Skeletal muscle satellite cell (primary cell): ENCODE measurements around the gene CREB5.

Experiments
- H3K27me3 ChIP-seq: 2 replicates; pipeline ENCODE4 v1.7.0; 2013; ENCODE audit warnings: low read length; ENCODE audit not compliant: control insufficient read depth, insufficient read depth
- H3K36me3 ChIP-seq: 2 replicates; pipeline ENCODE4 v1.7.0; 2013; ENCODE audit warnings: mild to moderate bottlenecking, control low read depth, low read length; ENCODE audit not compliant: insufficient read depth
- H3K4me1 ChIP-seq: 2 replicates; pipeline ENCODE4 v1.7.0; 2013; ENCODE audit warnings: low read length; ENCODE audit not compliant: control insufficient read depth, insufficient read depth
- H3K4me2 ChIP-seq: 2 replicates; pipeline ENCODE4 v1.7.0; 2013; ENCODE audit warnings: mild to moderate bottlenecking, low read length
- H3K4me3 ChIP-seq: 2 replicates; pipeline ENCODE4 v1.7.0; 2013; ENCODE audit warnings: low read length
- H3K9ac ChIP-seq: 2 replicates; pipeline ENCODE4 v1.7.0; 2013; ENCODE audit warnings: mild to moderate bottlenecking, low read depth, low read length, moderate library complexity
- H3K9me3 ChIP-seq: replicated peaks from 2 replicates; pipeline ENCODE4 v1.7.0; 2013; ENCODE audit warnings: mild to moderate bottlenecking, control low read depth, low read length

The CREB5 gene

DNA sequence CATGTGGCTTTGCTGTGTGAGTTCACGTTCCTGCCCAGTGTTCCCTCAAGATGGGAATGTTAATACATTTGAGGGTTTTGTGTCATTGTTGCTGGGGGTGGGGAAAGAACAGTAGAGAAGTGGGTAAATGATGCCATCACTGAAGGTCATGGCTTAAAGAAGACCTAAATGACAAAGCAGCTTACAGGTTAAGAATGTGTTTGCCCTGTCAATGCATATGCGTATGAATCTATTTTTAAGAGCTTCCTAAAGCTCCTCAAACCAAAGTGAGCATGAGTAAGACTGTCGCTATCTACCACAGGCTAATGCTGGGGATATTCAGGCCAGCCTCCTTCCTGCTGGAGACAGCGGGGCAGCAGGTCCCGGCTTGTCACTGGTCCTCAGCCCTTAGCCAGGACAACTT lies 162.9 kb downstream of the CREB5 start:
- H3K36me3 ChIP-seq = no peaks in the 10 kb centered on the region
- H3K9me3 ChIP-seq = no peaks in the 10 kb centered on the region
- no peaks in the 10 kb centered on the region for H3K27me3 ChIP-seq
- H3K4me1 ChIP-seq = peaks cover 43% of the 10 kb centered on the region
- H3K4me3 ChIP-seq = no peak overlapping the region
- no peak overlapping the region for H3K9ac ChIP-seq
- no peak overlapping the region for H3K4me2 ChIP-seq

DNA sequence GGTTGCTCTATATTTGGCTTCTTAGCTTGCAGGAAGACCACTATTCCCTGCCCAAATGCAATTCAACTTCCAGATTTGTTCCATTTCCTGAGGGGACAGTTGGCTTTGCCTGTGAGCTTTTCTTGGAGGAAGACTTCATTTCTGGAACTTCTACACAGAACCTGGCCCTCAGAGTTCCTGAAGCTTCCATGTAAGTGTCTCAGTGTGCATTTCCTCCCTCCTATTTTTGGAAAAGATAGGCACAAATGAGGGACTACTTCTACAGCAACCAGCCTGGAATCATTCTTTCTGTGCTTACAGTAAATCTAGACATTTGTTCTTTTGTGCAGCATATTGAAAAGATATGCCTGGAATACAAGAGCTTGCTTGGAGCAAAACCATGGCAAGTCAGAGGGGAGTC lies 164.3 kb downstream of the CREB5 start:
- Histone ChIP-seq H3K9me3 (no peaks in the 10 kb centered on the region), H3K27me3 (no peaks in the 10 kb centered on the region), H3K4me1 (peaks cover 29% of the 10 kb centered on the region), H3K4me2 (no peak overlapping the region), H3K9ac (no peak overlapping the region), H3K36me3 (no peaks in the 10 kb centered on the region), H3K4me3 (no peak overlapping the region)

DNA sequence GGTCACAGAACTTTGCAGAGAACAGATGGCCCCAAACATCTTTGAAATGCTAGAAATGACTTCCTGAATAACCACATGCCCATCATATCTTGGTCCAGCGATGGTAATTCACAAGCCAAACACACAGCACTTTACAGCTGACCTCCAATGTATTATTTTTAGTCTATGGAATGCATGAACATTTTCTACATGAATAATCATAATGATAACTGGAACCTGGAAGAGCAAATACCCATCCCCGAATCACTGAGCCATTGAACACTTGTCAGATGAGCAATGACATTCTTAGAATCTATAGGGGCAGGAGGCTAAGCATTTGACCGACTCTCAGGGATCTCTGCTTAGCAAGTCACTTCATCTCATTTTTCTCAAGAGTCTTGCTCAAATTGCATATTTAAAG lies 167.3 kb downstream of the CREB5 start:
- Histone ChIP-seq H3K9me3 (no peaks in the 10 kb centered on the region), H3K4me1 (peaks cover 11% of the 10 kb centered on the region), H3K9ac (no peak overlapping the region), H3K36me3 (no peaks in the 10 kb centered on the region), H3K4me2 (no peak overlapping the region), H3K4me3 (no peak overlapping the region), H3K27me3 (no peaks in the 10 kb centered on the region)

DNA sequence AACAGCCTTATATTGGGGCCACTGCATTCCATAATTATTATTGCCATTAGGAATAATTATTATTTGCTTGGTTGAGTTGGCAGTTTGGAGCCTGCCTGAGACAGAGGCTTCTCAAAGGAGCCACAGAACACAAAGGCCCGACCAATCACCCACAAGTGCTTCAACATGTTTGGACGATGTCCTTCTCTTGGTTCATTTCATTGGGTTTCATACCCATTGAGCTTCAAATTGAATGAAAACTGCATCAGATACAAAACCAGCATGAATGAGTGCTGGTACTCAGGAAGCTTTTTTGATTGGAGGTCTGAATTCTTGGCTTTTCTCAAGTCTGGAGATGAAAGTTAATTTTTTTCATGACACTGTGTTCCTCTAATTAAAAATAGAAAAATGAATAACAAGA lies 168.3 kb downstream of the CREB5 start:
- no peak overlapping the region for H3K4me3 ChIP-seq
- H3K9ac ChIP-seq = no peak overlapping the region
- no peaks in the 10 kb centered on the region for H3K36me3 ChIP-seq
- peaks cover under 1% of the 10 kb centered on the region for H3K4me1 ChIP-seq
- H3K27me3 ChIP-seq = no peaks in the 10 kb centered on the region
- H3K9me3 ChIP-seq = no peaks in the 10 kb centered on the region
- no peak overlapping the region for H3K4me2 ChIP-seq

DNA sequence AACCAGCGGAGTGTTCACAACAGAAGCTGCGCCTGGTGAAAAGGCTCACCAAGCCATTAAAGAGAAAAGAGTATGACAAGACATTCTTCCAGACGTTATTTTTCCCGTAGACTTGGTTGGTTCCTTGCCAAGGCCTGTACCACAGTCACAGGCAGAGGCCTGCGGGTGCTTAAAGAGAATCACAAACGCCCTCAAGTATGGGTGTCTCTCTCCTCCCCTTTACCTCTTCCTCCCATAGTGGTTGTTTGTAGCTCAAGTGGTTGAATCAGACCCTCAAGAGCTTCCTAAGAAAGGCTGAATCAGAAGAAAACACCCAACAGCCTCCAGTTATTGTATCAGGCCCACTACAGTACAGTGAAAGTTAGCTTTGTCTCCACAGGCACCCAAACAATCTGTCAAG lies 169.0 kb downstream of the CREB5 start:
- Histone ChIP-seq H3K4me2 (no peak overlapping the region), H3K9me3 (no peaks in the 10 kb centered on the region), H3K27me3 (no peaks in the 10 kb centered on the region), H3K4me3 (no peak overlapping the region), H3K4me1 (no peaks in the 10 kb centered on the region), H3K9ac (no peak overlapping the region), H3K36me3 (no peaks in the 10 kb centered on the region)

DNA sequence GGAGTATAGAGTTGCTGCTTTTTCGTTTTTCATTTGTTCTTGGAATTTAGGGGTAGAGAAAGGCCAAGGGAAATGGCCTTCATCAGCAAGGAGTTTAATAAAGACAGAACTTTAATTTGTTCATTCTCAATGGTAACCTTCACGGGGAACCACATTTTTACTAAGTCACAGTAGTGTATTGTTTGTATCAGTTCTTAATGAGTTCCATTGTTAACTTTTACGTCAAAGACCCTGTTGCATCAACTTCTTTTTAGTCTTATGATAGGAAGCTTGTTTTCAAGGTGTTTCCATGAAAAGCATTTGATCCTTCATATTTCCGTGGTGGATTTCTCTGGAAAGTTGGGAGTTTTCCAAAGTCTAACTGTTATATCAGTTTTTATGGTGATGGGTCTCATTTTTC lies 169.9 kb downstream of the CREB5 start:
- no peak overlapping the region for H3K9ac ChIP-seq
- H3K27me3 ChIP-seq = no peaks in the 10 kb centered on the region
- H3K36me3 ChIP-seq = no peaks in the 10 kb centered on the region
- H3K9me3 ChIP-seq = no peaks in the 10 kb centered on the region
- no peak overlapping the region for H3K4me3 ChIP-seq
- peaks cover 3% of the 10 kb centered on the region for H3K4me1 ChIP-seq
- H3K4me2 ChIP-seq = no peak overlapping the region

DNA sequence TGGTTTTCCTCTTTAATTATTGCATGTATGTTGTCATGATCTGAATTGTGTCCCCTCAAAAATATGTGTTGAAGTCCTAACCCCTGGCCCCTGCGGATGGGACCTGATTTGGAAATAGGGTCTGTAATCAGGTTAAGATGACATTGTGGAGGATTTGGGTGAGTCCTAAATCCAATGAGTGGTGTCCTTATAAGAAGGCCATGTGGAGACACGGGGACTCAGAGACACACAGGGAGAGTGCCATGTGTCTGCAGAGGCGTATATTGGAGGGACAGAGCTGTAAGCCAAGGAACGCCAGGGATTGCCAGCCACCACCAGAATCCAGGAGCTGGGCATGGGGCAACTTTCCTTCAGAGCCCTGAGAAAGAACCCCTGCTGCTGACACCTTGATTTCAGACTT lies 171.9 kb downstream of the CREB5 start:
- no peaks in the 10 kb centered on the region for H3K27me3 ChIP-seq
- H3K9me3 ChIP-seq = no peaks in the 10 kb centered on the region
- no peak overlapping the region for H3K9ac ChIP-seq
- no peaks in the 10 kb centered on the region for H3K36me3 ChIP-seq
- H3K4me1 ChIP-seq = peaks cover 9% of the 10 kb centered on the region
- H3K4me2 ChIP-seq = no peak overlapping the region
- no peak overlapping the region for H3K4me3 ChIP-seq

DNA sequence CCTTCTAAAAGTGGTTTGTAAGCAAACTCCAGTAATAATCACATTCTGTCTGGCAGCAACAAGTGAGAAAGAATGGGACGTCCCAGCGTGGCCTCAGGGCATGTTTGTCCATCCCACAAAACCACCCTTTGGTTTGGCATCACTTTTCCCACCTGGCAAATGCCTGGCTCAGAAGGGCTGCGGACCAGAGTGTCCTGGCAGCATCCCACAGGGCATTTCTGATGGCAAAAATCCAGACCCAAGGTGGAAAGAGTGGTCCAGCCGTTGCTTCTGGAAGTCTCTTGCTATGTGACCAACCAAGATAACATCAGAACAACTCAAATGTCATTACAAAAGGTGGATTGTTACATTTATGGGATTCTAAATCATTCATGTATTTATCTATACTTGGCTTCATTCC lies 174.4 kb downstream of the CREB5 start:
- Histone ChIP-seq H3K9me3 (no peaks in the 10 kb centered on the region), H3K36me3 (no peaks in the 10 kb centered on the region), H3K4me1 (peaks cover 9% of the 10 kb centered on the region), H3K9ac (no peak overlapping the region), H3K4me3 (no peak overlapping the region), H3K27me3 (no peaks in the 10 kb centered on the region), H3K4me2 (no peak overlapping the region)

DNA sequence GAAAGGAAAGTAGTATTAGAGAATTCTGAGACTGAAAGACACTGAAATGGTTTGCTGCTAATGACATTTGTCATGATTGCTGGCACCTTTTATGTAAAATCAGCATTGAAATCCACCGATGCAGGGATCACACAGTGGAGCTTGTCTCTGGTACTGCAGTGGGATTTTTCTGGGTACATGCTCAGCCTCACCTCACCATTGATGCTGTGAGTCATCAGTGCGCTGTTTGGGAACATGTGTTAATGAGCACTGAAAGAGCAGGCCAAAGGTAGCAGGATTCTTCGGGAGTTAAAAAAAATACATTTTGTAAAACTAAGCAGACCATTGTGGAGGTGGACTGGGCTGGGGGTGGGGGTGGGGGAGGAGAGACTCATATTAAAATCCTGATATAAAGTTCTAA lies 174.9 kb downstream of the CREB5 start:
- no peak overlapping the region for H3K4me3 ChIP-seq
- H3K9me3 ChIP-seq = no peaks in the 10 kb centered on the region
- H3K4me2 ChIP-seq = no peak overlapping the region
- no peak overlapping the region for H3K9ac ChIP-seq
- peaks cover 9% of the 10 kb centered on the region for H3K4me1 ChIP-seq
- no peaks in the 10 kb centered on the region for H3K27me3 ChIP-seq
- no peaks in the 10 kb centered on the region for H3K36me3 ChIP-seq

DNA sequence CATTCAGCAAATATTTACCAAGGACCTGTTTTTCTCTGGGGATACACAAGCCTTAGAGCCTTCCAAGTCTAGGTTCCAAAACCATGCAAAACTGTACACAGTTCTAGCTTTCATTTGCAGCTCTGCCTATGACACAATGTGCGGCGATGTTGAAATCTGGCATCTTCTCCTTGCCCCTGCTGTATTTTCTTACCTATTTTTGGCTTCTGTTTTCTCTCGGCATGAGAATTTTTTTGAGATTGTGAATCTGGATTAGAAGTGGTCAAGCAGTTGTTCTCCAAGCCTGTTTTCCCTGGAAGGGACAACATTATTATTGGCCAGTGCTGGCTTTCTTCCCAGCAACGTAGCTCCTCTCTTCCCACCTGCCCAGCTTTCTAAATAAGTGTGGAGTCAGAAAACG lies 176.3 kb downstream of the CREB5 start:
- no peaks in the 10 kb centered on the region for H3K36me3 ChIP-seq
- H3K27me3 ChIP-seq = no peaks in the 10 kb centered on the region
- no peaks in the 10 kb centered on the region for H3K9me3 ChIP-seq
- no peak overlapping the region for H3K4me2 ChIP-seq
- no peak overlapping the region for H3K4me3 ChIP-seq
- H3K4me1 ChIP-seq = peaks cover 9% of the 10 kb centered on the region
- H3K9ac ChIP-seq = no peak overlapping the region

DNA sequence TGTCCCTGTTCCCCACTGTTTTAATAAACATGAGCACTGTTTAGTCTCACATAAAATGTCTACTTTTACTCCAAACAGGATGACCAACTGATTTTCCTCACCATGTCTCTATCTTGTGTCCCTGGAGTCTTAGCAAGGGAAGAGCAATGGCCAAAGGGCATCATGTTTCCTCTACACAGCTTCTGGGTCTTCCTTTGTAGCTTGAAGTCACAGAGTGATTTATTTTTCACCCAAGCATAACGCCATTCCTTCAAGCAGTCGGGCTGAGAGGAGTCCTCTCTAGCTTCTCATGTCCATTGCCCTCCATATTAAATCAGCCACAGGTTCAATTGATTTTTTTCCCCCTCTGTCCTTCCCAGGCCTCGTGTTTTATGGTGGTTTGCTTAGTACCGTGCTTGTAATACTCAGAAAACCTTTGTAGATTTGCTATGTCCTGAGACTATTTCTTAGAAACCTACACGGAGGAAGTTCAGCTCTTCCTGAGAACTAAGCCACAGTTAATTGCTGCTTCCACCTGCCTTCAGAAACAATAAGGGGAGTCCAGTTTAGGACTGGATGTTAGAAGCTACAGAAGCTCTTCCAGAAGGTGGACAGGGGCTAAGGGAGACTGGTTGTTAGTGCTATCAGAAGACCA lies 178.8 kb downstream of the CREB5 start:
- H3K27me3 ChIP-seq = no peaks in the 10 kb centered on the region
- H3K4me3 ChIP-seq = no peak overlapping the region
- no peaks in the 10 kb centered on the region for H3K9me3 ChIP-seq
- no peak overlapping the region for H3K4me2 ChIP-seq
- peaks cover 9% of the 10 kb centered on the region for H3K4me1 ChIP-seq
- no peaks in the 10 kb centered on the region for H3K36me3 ChIP-seq
- no peak overlapping the region for H3K9ac ChIP-seq

DNA sequence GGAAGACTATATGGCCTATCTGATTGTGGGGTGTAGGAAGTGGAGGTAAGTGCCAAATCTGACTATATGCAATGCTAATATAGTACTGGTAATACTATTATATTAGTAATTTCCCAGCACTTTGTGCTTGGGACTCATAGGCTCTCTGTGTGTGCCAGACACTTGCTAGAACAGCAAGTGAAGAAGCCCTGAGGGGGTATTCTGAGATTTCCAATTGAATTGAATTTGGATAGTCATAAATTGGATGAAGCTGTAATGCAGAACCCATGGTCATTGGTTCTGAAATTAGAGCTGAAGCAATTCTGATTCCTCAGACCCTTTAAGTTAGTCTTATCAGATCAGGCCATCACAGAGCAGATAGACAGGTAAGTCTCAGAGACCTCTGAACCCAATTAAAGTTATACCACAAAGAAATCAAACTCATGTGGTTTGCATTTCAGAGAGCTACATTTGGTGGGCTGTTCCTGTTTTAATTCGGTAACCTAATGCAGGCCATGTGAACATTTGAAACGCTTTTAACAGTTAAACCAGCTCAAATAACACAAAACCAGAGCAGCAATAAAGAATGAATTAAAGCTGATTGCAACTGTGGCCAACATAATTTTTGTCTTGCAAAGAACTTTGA lies 179.5 kb downstream of the CREB5 start:
- Histone ChIP-seq H3K9me3 (no peaks in the 10 kb centered on the region), H3K4me3 (no peak overlapping the region), H3K4me1 (peaks cover 9% of the 10 kb centered on the region), H3K4me2 (no peak overlapping the region), H3K27me3 (no peaks in the 10 kb centered on the region), H3K36me3 (no peaks in the 10 kb centered on the region), H3K9ac (no peak overlapping the region)
